Esophagus squamous epithelium (tissue), 5 donors: ENCODE data around the gene KRT33B. TPM values are rescaled to one million over a fixed set of nuclear protein-coding genes. Genes with fewer than 3 reads are reported as not detected.

Experiments
- DNase-seq: peaks from one replicate; lab custom pipeline; 2025; lab: John Stamatoyannopoulos, UW
- H3K27ac ChIP-seq, 4 donors: fragments of 200-600 bp; sonication (generic); one replicate each; pipeline ENCODE4 v1.5.1; 2016 to 2019; ENCODE audit warnings: mild to moderate bottlenecking in 1 of 4
- H3K27me3 ChIP-seq, 4 donors: fragments of 200-600 bp; sonication (generic); 1 replicate in 3 of 4; 2 replicates in 1 of 4; pipeline versions ENCODE4 v1.5.1 to v1.6.0; 2017 to 2021; ENCODE audit warnings: antibody characterized with exemption in 1 of 4
- H3K36me3 ChIP-seq, 3 donors: fragments of 200-600 bp; sonication (generic); one replicate each; pipeline ENCODE4 v1.5.1; 2016 to 2019
- H3K4me1 ChIP-seq, 3 donors: fragments of 200-600 bp; sonication (generic); one replicate each; pipeline ENCODE4 v1.5.1; 2017 to 2019
- H3K4me3 ChIP-seq, 4 donors: fragments of 200-600 bp; sonication (generic); 1 replicate in 3 of 4; 2 replicates in 1 of 4; pipeline ENCODE4 v1.5.1; 2016 to 2019; ENCODE audit warnings: mild to moderate bottlenecking in 2 of 4, moderate library complexity in 1 of 4
- H3K9me3 ChIP-seq, 3 donors: fragments of 200-600 bp; sonication (generic); one replicate each; pipeline ENCODE4 v1.5.1; 2016 to 2019
- POLR2A ChIP-seq, 4 donors: fragments of 450-650 bp; IDR thresholded peaks; one replicate each; pipeline ENCODE4 v1.6.1; 2017; ENCODE audit warnings: antibody characterized with exemption in 4 of 4, mild to moderate bottlenecking in 4 of 4, moderate library complexity in 3 of 4
- WGBS, 2 donors: methylation state at CpG; one replicate each; pipeline ENCODE4 v1.1.5; 2018; 5-methylcytosine and 5-hydroxymethylcytosine counted together
- intact Hi-C: fragments of 100-400 bp; cut with DNase I; formaldehyde crosslinking; loops from one replicate; pipeline ENCODE4 v1.15.0; 2022
- total RNA-seq, 4 donors: library from RNA; depleted of rRNA; stranded (reverse); fragments of >200 nt; gene quantifications; one replicate each; pipeline ENCODE4 v1.1.0, GENCODE V29; 2016
- TF ChIP-seq, protein P1 (sequence below), 6 experiments: fragments of 450-650 bp in 4 of 6; fragments of 200-600 bp in 2 of 6; sonication (generic) in 2 of 6; IDR thresholded peaks; one replicate each; pipeline ENCODE4 v1.5.1; 2016 to 2019; ENCODE audit warnings: antibody characterized with exemption in 6 of 6, mild to moderate bottlenecking in 4 of 6, moderate library complexity in 4 of 6
- donor health status: DM: yes; HTN: yes; CAD: no.

The KRT33B gene
- total RNA-seq, 4 donors from 2014 or later = 0.32 to 0.57 TPM; not detected in 2

DNA sequence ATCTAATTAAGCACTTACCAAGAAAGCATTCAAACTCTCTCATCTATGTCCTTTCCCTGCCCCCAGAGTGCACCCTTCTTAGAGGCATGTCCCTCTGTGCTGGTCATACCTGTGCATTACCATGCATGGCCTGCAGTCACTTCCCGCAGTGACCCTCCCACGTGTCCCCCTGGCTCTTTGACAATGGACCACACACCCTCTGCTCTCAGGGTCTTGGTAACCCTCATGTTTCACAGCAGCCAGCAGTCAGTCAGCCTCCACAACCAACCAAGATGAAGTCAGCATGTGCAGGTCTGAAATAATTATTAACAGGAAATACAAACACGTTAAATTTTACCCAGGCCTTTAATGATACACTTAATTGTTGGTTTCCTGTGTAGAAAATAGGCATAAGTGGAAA is 29.1 kb downstream of the KRT33B start:
- no peaks in the 10 kb centered on the region for H3K36me3 ChIP-seq
- H3K27ac ChIP-seq = peak overlapping the region; percentile 10 to 80 (median 72)
- no peaks in the 10 kb centered on the region for H3K9me3 ChIP-seq
- 54 to 66% methylated on average over 3 of the region's 3 CpGs for WGBS, 2 donors
- no peak for DNase-seq
- TF ChIP-seq POLR2A (IDR thresholded peaks at IDR 0.05) = no peak
- TF ChIP-seq, protein P1, sequence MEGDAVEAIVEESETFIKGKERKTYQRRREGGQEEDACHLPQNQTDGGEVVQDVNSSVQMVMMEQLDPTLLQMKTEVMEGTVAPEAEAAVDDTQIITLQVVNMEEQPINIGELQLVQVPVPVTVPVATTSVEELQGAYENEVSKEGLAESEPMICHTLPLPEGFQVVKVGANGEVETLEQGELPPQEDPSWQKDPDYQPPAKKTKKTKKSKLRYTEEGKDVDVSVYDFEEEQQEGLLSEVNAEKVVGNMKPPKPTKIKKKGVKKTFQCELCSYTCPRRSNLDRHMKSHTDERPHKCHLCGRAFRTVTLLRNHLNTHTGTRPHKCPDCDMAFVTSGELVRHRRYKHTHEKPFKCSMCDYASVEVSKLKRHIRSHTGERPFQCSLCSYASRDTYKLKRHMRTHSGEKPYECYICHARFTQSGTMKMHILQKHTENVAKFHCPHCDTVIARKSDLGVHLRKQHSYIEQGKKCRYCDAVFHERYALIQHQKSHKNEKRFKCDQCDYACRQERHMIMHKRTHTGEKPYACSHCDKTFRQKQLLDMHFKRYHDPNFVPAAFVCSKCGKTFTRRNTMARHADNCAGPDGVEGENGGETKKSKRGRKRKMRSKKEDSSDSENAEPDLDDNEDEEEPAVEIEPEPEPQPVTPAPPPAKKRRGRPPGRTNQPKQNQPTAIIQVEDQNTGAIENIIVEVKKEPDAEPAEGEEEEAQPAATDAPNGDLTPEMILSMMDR (IDR thresholded peaks at IDR 0.05) = peak in 1 of 6 experiments; percentile 15
- H3K4me1 ChIP-seq = peaks cover 15 to 94% (median 30%) of the 10 kb centered on the region in 3 donors
- no peaks in the 10 kb centered on the region for H3K27me3 ChIP-seq
- intact Hi-C loops = no loop called here
- no peak overlapping the region for H3K4me3 ChIP-seq

DNA sequence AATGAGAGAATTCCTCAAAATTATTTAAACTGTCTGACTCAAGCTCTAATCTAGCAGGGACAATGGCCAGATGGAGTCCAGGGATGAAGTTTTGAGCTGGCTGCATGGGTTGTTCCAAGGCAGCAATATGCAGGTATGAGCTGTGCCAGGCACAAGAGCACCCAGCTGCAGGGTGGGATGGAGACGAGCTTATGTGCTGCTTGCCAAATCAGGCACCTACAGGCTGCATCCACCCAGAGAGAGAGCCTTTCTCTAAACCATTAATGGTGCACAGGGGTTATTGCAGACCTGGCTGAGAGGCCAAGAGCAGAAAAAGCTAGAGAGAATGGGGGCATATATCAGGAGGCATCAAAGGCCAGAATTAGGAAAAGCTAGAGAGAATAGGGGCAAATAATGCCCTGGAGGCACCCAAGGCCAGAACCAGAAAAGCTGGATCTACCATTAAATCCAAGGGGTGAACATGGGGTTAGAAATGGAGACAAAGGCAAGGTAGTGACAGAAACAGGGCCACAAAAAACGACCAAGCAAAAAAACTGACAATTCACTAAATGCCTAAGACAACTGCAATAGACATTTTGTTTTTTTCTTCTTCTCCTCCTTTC is 29.9 kb downstream of the KRT33B start:
- no peaks in the 10 kb centered on the region for H3K27me3 ChIP-seq
- no peaks in the 10 kb centered on the region for H3K36me3 ChIP-seq
- no peak overlapping the region for H3K4me3 ChIP-seq
- intact Hi-C loops = no loop called here
- WGBS, 2 donors = 34 to 51% methylated on average over 2 of the region's 2 CpGs
- H3K9me3 ChIP-seq = no peaks in the 10 kb centered on the region
- peaks cover 15 to 95% (median 34%) of the 10 kb centered on the region in 3 donors for H3K4me1 ChIP-seq
- H3K27ac ChIP-seq = peak overlapping the region; percentile 67 to 80 (median 72)
- no peak for DNase-seq
- TF ChIP-seq POLR2A (IDR thresholded peaks at IDR 0.05) = no peak
- TF ChIP-seq, protein P1 (IDR thresholded peaks at IDR 0.05) = no peak

DNA sequence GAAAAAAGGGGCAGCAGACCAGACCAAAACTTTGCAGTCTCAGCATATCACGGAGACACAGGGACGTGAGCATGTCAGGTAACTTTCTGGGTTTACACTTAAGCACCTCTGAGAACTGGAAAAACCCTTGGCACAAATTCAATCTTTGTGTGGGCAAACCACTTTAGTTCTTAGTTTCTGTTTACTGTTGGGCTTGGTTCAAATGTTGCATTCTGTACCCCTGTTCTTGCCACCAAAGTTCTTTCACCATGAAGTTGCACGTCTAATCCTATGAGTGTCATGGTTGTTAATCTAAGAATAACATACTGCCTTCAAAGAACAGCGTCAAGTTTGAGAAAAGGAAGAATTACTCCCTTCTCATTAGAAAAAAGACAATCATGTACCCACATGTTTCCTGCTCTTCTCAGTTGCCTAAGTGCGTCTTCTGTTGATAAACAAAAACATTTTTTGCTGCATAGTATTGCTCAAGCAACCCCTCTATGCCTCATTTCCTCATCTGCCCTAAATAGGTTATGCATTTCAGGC is 30.6 kb downstream of the KRT33B start:
- TF ChIP-seq POLR2A (IDR thresholded peaks at IDR 0.05) = no peak
- TF ChIP-seq, protein P1 (IDR thresholded peaks at IDR 0.05) = no peak
- WGBS, 2 donors = 16 to 18% methylated on average over 5 of the region's 5 CpGs
- no peaks in the 10 kb centered on the region for H3K9me3 ChIP-seq
- no peak for DNase-seq
- peak overlapping the region; percentile 67 to 80 (median 72) for H3K27ac ChIP-seq
- no peaks in the 10 kb centered on the region for H3K27me3 ChIP-seq
- H3K4me1 ChIP-seq = peaks cover 15 to 93% (median 34%) of the 10 kb centered on the region in 3 donors
- intact Hi-C loops = no loop called here
- no peaks in the 10 kb centered on the region for H3K36me3 ChIP-seq
- H3K4me3 ChIP-seq = no peak overlapping the region

DNA sequence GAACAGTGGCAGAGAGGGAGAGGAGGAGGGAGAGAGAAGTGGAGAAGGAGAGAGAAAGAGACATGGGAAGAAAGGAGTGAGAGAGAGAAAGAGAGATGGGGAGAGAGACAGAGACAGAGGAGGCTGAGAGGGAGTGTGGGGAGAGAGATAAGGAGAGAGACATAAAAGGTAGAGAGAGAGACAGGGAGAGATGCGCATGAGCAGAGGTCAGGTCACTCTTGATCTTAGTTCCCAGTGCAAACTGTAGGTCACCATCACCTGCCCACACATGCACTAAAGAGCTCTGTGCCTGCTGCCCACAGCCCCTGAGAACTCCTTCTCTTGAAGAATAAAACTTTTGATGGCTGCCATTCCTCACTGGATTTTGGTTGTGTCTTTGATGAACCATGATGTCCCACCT is 33.9 kb downstream of the KRT33B start:
- TF ChIP-seq, protein P1 (IDR thresholded peaks at IDR 0.05) = no peak
- no peak for TF ChIP-seq POLR2A (IDR thresholded peaks at IDR 0.05)
- Histone ChIP-seq H3K9me3 (no peaks in the 10 kb centered on the region), H3K36me3 (no peaks in the 10 kb centered on the region), H3K27me3 (no peaks in the 10 kb centered on the region), H3K4me1 (peaks cover 15 to 60% (median 21%) of the 10 kb centered on the region in 3 donors), H3K4me3 (no peak overlapping the region), H3K27ac (no peak overlapping the region)
- no peak for DNase-seq
- 100% methylated on average over 1 of the region's 1 CpG for WGBS, 2 donors
- intact Hi-C loops = no loop called here
